ENCODE results near the gene FBN3. TPM values are rescaled to one million over a fixed set of nuclear protein-coding genes. Genes with fewer than 3 reads are reported as not detected.

Gene FBN3
- polyA plus RNA-seq, 4 donors = 27.4 to 35.1 (median 29.5) TPM

- DNase-seq (ENCODE audit: low read depth in 4 of 4, low spot score in 3 of 4) = no peak
These were observed 54.0 kb downstream of the FBN3 start for GRCh38 chr19:8095354-8095886.

GRCh38 chr19:8094336-8094735 is 55.1 kb downstream of the FBN3 start:
- DNase-seq (ENCODE audit: low read depth in 4 of 4, low spot score in 3 of 4) = no peak

DNA sequence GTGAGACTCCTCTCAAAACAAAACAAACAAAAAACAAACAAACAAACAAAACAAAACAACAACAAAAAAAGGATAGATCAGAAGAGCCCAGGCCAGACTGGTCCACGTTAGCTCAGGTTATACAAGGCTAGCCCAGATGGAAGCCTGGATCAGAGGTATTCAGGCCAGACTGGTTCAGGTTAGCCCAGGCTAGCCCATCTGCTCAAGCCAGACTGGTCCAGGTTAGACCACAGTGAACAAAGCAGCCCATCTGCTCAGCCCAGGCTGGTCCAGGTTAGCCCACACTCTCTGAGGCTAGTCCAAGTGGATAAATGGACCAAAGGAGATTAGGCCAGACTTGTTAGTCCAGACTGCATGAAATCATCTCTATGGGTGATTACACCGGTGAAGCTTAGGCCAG is 55.7 kb downstream of the FBN3 start:
- DNase-seq (ENCODE audit: low read depth in 4 of 4, low spot score in 3 of 4) = no peak

DNA sequence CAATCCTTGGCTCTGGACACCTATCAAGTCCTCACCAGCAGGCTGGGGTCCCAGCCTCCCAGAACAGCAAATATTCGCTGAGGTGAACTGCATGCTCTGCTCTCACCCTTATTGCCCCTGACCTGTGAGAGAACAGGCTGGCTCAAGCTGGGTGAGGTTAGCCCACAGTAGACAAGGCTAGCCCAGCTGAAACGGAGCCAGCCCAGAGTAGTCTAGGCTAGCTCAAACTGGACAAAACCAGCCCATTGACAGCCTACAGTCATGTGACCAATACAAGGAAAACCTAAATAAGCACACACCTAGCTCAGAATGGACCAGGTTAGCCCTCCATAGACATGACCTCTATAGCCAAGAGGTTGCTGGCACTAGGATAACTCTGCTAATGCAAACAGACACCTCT is 58.4 kb downstream of the FBN3 start:
- no peak for DNase-seq (ENCODE audit: low read depth in 4 of 4, low spot score in 3 of 4)

DNA sequence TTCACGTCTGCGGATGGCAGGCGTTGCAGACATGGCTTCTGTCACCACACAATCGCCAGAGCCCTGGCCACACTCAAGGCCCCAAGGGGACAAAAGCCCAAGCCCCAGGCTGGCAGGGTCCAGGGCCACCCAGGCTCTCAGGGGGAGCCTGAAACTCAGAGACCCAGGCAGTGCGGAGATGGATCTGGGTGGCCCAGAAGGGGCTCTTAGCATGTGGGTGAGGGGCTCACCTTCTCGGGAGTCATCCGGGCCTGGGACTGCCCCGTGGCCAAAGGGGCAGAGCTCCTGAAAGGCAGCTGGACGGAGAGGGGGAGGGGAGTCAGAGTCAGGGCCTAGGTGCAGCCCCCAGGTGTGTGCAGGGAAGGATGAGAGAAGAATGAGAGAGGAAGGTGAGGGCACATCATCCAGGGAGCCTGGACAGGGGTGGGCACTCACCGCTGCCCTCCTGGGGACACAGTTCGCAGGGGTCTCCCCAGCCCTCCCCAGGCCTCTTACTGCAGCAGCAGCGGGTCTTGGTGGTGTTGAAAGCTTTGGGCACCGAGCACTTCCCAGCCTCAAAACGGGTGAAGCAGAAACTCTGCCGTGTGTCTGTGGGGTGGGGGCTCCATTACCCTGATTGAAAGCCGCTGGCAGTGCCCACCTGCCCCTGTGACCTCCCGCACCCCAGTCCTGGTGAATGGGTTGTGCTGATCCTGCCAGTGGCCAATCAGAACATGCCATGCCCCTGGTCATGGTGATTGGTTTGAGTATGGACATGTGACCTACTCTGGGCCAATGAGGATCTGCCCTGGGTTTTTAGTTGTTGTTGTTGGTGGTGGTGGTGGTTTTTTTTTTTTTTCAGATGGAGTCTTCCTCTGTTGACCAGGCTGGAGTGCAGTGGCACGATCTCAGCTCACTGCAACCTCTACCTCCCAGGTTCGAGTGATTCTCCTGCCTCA is 59.5 kb downstream of the FBN3 start:
- no peak for DNase-seq (ENCODE audit: low read depth in 4 of 4, low spot score in 3 of 4)

DNA sequence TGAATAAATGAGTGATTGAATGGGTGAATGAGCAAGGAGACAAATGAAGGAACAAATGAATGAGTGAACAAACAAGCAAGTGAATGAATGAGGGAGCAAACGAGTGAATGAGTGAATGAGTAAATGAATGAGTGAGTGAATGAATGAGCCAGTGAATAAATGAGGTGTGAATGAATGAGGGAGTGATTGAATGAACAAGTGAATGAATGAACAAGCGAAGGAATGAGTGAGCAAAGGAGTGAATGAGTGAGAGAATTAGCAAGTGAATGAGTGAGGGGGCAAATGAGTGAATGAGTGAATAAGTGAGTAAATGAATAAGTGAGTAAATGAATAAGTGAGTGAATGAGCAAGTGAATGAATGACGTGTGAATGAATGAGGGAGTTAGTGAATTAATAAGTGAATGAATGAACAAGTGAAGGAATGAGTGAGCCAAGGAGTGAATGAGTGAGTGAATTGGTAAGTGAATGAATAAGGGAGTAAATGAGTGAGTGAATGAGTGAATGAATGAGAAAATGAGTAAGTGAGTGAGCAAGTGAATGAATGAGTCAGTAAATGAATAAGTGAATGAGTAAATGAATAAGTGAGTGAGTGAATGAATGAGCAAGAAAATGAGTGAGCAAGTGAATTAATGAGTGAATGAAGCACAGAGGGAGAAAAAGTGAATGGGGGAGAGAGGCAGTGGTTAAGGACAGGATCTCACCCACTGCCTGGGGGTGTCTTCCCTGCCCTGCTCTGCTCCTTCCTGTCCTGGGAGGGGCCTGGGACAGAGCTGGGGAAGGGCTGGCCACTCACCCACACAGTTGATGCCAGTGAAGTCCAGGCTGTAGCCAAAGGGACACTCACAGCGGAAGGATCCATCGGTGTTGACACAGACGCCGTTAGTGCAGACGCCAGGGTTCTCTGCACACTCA is 60.4 kb downstream of the FBN3 start:
- no peak for DNase-seq (ENCODE audit: low read depth in 4 of 4, low spot score in 3 of 4)

DNA sequence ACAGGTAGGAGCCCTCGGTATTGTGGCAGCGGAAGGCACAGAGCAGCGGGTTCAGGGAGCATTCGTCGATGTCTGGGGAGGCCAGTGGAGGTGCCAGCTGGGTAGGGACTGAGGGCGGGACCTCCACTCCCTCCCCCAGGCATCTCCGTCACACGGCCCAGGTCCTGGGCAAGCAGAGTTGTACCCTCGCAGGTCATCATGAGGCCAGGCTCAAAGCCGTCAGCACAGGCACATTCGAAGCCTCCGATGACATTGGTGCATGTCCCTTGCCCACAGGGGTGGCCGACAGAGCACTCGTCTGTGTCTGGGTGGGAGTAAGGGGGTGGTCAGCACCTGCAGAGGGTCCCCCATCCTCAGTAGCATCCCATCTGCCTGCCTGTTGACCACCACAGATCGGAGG is 61.5 kb downstream of the FBN3 start:
- DNase-seq (ENCODE audit: low read depth in 4 of 4, low spot score in 3 of 4) = no peak

GRCh38 chr19:8086849-8087248 is 62.5 kb downstream of the FBN3 start:
- no peak for DNase-seq (ENCODE audit: low read depth in 4 of 4, low spot score in 3 of 4)

GRCh38 chr19:8085598-8086408 is 63.6 kb downstream of the FBN3 start:
- no peak for DNase-seq (ENCODE audit: low read depth in 4 of 4, low spot score in 3 of 4)

- no peak for DNase-seq (ENCODE audit: low read depth in 4 of 4, low spot score in 3 of 4)
These were observed 65.2 kb downstream of the FBN3 start for GRCh38 chr19:8084152-8084551.

DNA sequence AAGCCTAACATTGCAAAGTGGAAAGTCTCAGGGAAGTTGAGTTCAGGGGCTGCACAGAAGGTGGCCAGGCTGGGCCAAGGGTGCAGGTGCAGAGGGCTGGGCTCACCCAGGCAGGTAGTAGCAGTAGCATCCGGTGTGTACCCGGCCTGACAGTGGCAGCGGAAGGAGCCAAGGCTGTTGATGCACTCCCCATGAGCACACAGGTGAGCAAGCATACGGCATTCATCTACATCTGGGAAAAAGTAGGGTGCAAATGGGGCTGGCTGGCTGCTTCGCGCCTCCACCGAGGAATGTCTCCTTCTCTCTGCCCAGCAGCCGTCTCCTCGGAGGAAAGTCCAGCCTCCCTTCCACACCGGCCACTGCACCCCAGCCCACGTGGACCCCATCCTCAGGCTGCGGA is 66.3 kb downstream of the FBN3 start:
- no peak for DNase-seq (ENCODE audit: low read depth in 4 of 4, low spot score in 3 of 4)

DNA sequence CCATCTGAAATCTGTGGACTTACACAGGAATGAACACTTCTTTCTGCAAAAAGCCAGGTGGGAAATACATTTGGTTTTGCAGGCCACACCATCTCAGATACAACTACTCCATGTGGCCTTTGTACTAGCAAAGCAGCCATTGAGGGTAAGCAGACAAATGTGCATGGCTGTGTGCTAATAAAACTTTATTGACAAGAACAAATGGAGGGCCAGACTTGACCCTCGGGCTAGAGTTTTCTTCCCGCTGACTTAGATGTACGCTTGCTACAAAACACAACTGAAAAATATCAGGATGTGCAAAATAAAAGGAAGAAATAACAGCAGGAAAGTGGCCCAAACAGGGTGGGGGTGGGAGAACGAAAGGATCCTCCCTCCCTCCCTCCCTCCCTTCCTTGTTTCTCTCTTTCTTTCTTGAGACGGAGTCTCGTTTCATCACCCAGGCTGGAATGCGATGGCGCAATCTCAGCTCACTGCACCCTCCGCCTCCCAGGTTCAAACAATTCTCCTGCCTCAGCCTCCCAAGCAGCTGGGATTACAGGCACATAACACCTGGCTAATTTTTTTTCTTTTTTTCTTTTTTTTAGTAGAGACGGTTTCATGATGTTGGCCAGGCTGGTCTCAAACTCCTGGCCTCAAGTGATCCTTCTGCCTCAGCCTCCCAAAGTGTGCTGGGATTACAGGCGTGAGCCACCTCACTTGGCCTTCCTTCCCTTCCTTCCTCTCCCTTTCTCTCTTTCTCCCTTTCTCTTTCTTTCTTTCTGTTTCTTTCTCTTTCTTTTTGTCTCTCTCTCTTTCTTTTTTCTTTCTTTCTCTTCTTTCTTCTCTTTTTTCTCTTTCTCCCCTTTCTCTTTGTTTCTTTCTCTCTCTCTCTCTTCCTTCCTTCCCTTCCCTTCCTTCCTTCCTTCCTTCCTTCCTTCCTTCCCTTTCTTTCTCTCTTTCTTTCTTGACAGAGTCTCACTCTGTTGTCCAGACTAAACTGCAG is 67.5 kb downstream of the FBN3 start:
- DNase-seq (ENCODE audit: low read depth in 4 of 4, low spot score in 3 of 4) = no peak

GRCh38 chr19:8080832-8081231 is 68.6 kb downstream of the FBN3 start:
- no peak for DNase-seq (ENCODE audit: low read depth in 4 of 4, low spot score in 3 of 4)

DNA sequence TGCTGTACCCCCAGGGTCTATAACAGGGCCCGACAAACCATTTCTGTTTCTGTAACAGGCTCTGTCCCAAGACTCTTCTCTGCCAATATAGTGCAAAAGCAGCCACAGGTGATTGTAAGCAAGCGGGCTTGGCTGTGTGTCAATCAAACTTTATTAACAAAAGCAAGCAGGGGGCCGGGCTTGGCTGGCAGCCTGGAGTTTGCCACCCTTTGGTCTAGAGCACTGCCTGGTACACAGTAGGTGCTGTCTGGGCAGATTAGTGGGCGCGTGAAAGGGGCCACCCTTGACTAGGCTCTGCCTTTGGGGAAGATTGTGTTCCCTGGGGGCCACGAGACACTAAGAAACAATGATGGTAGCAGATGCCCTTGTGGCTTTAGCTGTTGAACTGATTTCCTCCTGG is 69.4 kb downstream of the FBN3 start:
- no peak for DNase-seq (ENCODE audit: low read depth in 4 of 4, low spot score in 3 of 4)

GRCh38 chr19:8075158-8076074 is 74.0 kb downstream of the FBN3 start:
- DNase-seq (ENCODE audit: low read depth in 4 of 4, low spot score in 3 of 4) = no peak

- no peak for DNase-seq (ENCODE audit: low read depth in 4 of 4, low spot score in 3 of 4)
These were observed 74.9 kb downstream of the FBN3 start for GRCh38 chr19:8074501-8074900.

DNA sequence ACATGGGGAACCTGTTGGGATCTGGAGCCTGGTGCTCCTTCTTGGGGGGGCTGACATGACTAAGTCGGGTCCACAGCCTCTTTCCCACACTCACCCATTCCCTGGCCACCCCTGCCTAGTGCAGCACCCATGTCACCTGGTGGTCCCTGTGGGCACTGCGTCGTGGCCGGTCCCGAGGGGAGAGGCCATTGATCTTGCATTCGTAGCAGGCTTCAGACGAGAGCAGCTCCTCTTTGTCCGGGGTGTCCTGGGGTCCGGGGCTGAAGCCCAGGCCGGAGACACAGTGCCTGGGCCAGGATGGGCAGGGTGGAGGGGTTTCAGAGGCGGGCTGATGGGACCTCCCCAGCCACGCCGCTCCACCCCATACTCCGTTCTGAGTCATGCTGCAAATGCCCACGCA is 77.5 kb downstream of the FBN3 start:
- DNase-seq (ENCODE audit: low read depth in 4 of 4, low spot score in 3 of 4) = no peak
